ENCODE measurements around the gene EOLA1.
"Not testable (repeated sequence)": the region's sequence is repeated elsewhere in the genome, so short reads cannot be mapped to it uniquely, and the experiment has no call there.

The EOLA1 gene

GRCh38 chrX:149546962-149547361, 6.2 kb downstream of the EOLA1 start:
- DNase-seq: not testable (repeated sequence)

GRCh38 chrX:149547782-149548181, 7.0 kb downstream of the EOLA1 start:
- not testable (repeated sequence) for DNase-seq

GRCh38 chrX:149549701-149550100, 8.9 kb downstream of the EOLA1 start, which contains the start of gene HSFX3:
Gene HSFX3 (minus strand): TSS chrX:149549924. CDS start chrX:149549852, 72 bp downstream.
- not testable (repeated sequence) for DNase-seq

GRCh38 chrX:149550454-149550853, 9.6 kb downstream of the EOLA1 start:
- DNase-seq: not testable (repeated sequence)

GRCh38 chrX:149551245-149551938, 10.6 kb downstream of the EOLA1 start:
- not testable (repeated sequence) for DNase-seq

GRCh38 chrX:149551939-149552248, 11.1 kb downstream of the EOLA1 start:
- DNase-seq: not testable (repeated sequence)

GRCh38 chrX:149555251-149555650, 14.4 kb downstream of the EOLA1 start:
- DNase-seq: not testable (repeated sequence)

DNA sequence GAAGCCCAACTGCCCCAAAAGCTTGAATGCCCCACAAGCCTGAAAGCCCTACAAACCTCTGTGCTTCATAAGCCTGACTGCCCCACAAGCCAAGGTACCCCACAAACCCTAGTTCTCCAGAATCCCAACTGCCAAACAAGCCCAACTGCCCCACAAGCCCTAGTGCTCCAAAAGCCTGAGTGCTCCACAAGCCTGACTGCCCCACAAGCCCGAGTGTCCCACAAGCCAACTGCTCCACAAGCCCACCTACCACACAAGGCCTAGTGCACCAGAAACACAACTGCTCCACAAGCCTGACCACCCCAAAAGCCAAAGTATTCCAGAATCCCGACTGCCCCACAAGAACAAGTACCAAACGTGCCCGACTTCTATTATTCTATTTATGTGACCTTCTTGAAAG, 22.5 kb downstream of the EOLA1 start:
- DNase-seq: no peak

GRCh38 chrX:149567621-149568417, 27.0 kb downstream of the EOLA1 start:
- DNase-seq: no peak

DNA sequence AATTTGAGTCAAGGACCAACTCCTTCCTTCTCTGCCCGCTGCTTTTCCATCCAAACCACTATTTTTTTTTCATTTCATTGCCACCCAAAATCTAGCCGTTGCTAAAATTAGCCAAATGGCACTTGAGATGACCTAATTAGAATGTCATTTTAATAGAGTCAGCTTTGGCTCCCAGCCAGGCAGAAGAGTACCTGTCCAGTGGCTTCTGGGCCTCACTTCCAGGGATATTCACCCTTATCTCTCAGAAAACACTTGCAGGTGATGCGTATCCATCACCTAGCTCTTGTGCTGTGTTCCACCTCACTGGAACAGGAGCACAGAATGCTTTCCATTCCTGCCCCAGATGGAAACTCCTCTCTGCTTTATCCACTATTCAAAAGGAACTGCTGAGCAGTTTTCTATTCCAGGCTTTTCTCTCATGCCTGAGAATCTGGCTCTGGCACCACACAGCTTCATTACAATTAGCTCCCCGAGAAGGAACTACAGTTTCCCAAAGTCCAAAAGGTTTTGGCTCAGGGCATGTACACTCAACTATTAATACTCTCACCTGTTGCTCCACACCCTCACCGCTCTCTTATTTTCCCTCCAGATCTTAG, 28.0 kb downstream of the EOLA1 start:
- no peak for DNase-seq

DNA sequence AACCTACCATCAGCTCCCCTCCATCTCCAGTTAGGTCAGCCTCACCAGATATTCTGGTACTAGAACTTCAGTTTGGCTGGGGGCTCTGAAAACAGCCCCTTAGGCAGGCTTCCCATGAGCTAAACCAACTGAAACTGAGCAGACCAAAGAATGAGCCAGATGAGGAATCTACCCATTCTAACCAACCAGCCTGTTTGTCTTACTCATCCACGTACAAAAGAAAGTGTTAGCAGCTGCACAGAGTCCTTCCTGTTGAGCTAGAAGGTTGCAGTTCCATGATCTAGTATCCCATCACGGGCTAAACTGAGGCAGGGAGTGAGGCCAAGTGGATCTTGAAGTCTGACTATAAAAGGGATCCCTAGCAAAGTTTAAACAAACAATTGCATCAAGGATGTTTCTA, 29.0 kb downstream of the EOLA1 start:
- no peak for DNase-seq

DNA sequence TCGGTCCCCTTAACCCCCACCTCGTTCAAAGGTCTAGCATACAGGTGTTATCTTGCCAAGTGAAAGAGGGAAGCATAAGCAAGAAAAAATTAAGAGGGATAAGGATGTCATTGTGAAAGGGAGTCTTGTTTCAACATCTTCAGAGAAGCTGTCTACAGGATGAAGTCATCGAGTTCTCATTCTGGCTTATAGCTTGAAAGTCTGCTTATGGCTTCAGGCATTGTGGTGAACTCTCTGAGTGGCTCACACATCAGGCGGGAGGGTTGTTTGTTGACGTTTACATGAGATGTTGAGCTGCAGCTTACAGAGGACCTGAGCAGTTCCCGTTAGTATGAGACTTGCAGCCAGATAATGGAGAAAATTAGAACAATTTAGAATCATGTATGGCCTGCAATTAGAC, 29.9 kb downstream of the EOLA1 start:
- no peak for DNase-seq

GRCh38 chrX:149571770-149572169, 31.0 kb downstream of the EOLA1 start:
- DNase-seq: no peak

DNA sequence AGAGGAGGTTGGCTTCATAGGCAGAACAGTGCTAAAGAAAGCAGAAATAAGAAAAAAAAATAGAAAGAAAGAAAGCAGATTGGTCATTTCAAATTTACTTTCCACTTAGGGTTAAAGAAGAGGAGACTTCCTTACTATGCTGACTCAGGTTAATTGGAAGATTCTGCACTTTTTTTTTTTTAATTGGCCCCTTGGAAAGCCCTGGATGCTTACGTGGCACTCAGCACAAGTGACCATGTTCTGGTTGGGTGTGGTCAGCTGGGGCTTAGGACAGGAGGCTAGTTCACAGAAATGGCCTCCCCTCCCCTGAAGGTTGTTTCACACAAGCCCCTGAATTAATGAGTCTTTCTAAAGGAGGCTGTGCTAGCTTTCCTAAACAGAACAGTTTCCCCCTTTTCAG, 31.9 kb downstream of the EOLA1 start:
- DNase-seq: no peak

- DNase-seq: not testable (repeated sequence)
Measured at GRCh38 chrX:149573456-149573855, 32.6 kb downstream of the EOLA1 start.

DNA sequence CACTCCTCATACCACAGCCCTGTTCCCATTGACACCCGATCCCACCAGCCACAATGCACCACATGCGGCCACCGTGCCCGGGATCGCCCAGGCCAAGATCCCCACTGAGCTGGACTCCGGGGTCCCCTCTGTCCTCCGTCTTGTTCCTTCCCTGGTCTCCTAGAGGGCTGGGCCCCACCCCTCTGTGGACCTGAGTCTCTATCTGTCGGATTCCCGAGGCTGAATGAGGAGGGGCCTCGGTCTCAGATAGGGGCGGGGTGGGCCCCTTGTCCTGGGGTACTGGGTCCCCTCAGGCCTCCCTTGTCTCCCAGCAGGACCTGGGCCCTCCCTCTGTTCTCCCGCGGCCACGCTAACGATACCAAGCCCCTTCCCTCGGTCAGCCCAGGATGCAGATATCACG, 44.8 kb downstream of the EOLA1 start:
- not testable (repeated sequence) for DNase-seq

GRCh38 chrX:149587359-149587758, 46.5 kb downstream of the EOLA1 start, which contains the start of gene MAGEA9B:
Gene MAGEA9B (minus strand): TSS chrX:149587459. CDS start chrX:149583179, 4,280 bp downstream.
- not testable (repeated sequence) for DNase-seq

GRCh38 chrX:149590993-149591392, 50.2 kb downstream of the EOLA1 start:
- DNase-seq: not testable (repeated sequence)

- DNase-seq: not testable (repeated sequence)
Measured at GRCh38 chrX:149595214-149595613, 54.4 kb downstream of the EOLA1 start, which contains the start of gene HSFX2. Gene HSFX2 (minus strand): TSS chrX:149595314. CDS start chrX:149594700, 614 bp downstream.

DNA sequence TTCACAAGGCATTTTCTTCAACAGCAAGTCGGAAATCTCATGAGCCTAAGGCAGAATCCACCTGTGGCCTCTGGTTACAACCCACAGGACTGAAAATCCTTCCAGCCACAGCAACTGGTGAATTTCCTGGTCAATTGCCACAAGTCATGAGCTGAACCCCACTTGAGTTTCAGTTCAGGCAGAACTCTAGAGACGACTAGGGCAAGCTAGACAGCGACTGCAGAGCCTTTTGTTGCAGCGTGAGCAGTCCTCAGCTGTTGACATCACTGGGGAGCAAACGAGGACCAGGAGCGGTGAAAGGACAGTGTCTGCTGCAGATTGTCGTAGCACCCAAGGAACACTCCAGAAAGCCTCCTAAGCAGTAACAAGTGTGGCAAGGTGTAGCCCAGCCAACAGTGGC, 55.1 kb downstream of the EOLA1 start:
- DNase-seq: not testable (repeated sequence)

All from AML-193 (cell line).